ENCODE results near the gene FOXF1. TPM values are rescaled to one million over a fixed set of nuclear protein-coding genes. Genes with fewer than 3 reads are reported as not detected.

The FOXF1 gene
- total RNA-seq, 2 donors from 2014 or later: 6.3 to 12.1 TPM

GRCh38 chr16:86538196-86538780, 28.0 kb downstream of the FOXF1 start:
- no peaks in the 10 kb centered on the region for H3K36me3 ChIP-seq

GRCh38 chr16:86540894-86541293, 30.6 kb downstream of the FOXF1 start:
- no peaks in the 10 kb centered on the region for H3K4me1 ChIP-seq
- TF ChIP-seq CTCF (IDR thresholded peaks at IDR 0.05): no peak
- no peak overlapping the region for H3K27ac ChIP-seq
- H3K27me3 ChIP-seq: no peaks in the 10 kb centered on the region
- H3K9me3 ChIP-seq: no peaks in the 10 kb centered on the region
- H3K4me3 ChIP-seq: no peak overlapping the region
- intact Hi-C loops (cut with DNase I): no loop called here
- no peaks in the 10 kb centered on the region for H3K36me3 ChIP-seq
- no peak overlapping the region for H3K9ac ChIP-seq (ENCODE audit: low read depth in 2 of 2, low read length in 2 of 2)
- DNase-seq: no peak

More at GRCh38 chr16:86538196-86538780, 28.0 kb downstream of the FOXF1 start:
- Histone ChIP-seq H3K4me1 (no peaks in the 10 kb centered on the region), H3K4me3 (no peak overlapping the region), H3K9me3 (no peaks in the 10 kb centered on the region), H3K9ac (ENCODE audit: low read depth in 2 of 2, low read length in 2 of 2) (no peak overlapping the region), H3K27me3 (no peaks in the 10 kb centered on the region), H3K27ac (no peak overlapping the region)
- no peak for DNase-seq
- no peak for TF ChIP-seq CTCF (IDR thresholded peaks at IDR 0.05)
- intact Hi-C loops (cut with DNase I): no loop called here

- Histone ChIP-seq H3K27ac (no peak overlapping the region), H3K4me3 (no peak overlapping the region), H3K36me3 (no peaks in the 10 kb centered on the region), H3K9me3 (no peaks in the 10 kb centered on the region), H3K27me3 (no peaks in the 10 kb centered on the region), H3K4me1 (no peaks in the 10 kb centered on the region), H3K9ac (ENCODE audit: low read depth in 2 of 2, low read length in 2 of 2) (no peak overlapping the region)
- TF ChIP-seq CTCF (IDR thresholded peaks at IDR 0.05): no peak
- no peak for DNase-seq
- intact Hi-C loops (cut with DNase I): no loop called here
These were observed 31.2 kb downstream of the FOXF1 start for GRCh38 chr16:86541560-86541959.

GRCh38 chr16:86542756-86543750, 32.7 kb downstream of the FOXF1 start:
- H3K36me3 ChIP-seq: peaks cover 5% of the 10 kb centered on the region
- H3K27me3 ChIP-seq: no peaks in the 10 kb centered on the region
- H3K27ac ChIP-seq: no peak overlapping the region
- H3K4me1 ChIP-seq: no peaks in the 10 kb centered on the region
- TF ChIP-seq CTCF (IDR thresholded peaks at IDR 0.05): no peak
- H3K9ac ChIP-seq (ENCODE audit: low read depth in 2 of 2, low read length in 2 of 2): no peak overlapping the region
- H3K9me3 ChIP-seq: no peaks in the 10 kb centered on the region
- no peak for DNase-seq
- no peak overlapping the region for H3K4me3 ChIP-seq
- intact Hi-C loops (cut with DNase I): no loop called here

GRCh38 chr16:86545481-86545880, 35.2 kb downstream of the FOXF1 start:
- TF ChIP-seq CTCF (IDR thresholded peaks at IDR 0.05): no peak
- intact Hi-C loops (cut with DNase I): no loop called here
- H3K4me1 ChIP-seq: no peaks in the 10 kb centered on the region
- no peaks in the 10 kb centered on the region for H3K27me3 ChIP-seq
- no peak for DNase-seq
- no peak overlapping the region for H3K4me3 ChIP-seq
- peaks cover 5% of the 10 kb centered on the region for H3K36me3 ChIP-seq
- no peaks in the 10 kb centered on the region for H3K9me3 ChIP-seq
- H3K9ac ChIP-seq (ENCODE audit: low read depth in 2 of 2, low read length in 2 of 2): no peak overlapping the region
- H3K27ac ChIP-seq: no peak overlapping the region
